A549 (cell line): ENCODE data around the gene PBX1.

ENCODE experiments used
- CHD2 ChIP-seq: fragments of 150-350 bp; IDR thresholded peaks from 2 replicates; pipeline ENCODE4 v1.6.1; 2014; ENCODE audit warnings: low read length; ENCODE audit not compliant: partially characterized antibody
- CTCF ChIP-seq: fragments of >200 bp; sonication (Bioruptor Twin); formaldehyde crosslinking; IDR thresholded peaks from 3 replicates; pipeline ENCODE4 v1.5.1; 2016
- POLR2A ChIP-seq: IDR thresholded peaks from 2 replicates; pipeline ENCODE4 v1.6.1; 2012; ENCODE audit warnings: mild to moderate bottlenecking, low read length
- ZSCAN20 ChIP-seq: fragments of 250-450 bp; sonication (Bioruptor Pico); IDR thresholded peaks from 2 replicates; pipeline ENCODE4 v1.8.0; 2022; ENCODE audit warnings: mild to moderate bottlenecking, moderate library complexity

- TF ChIP-seq CHD2 (no peak), ZSCAN20 (CRISPR knock-in tag) (no peak), CTCF (no peak), POLR2A (no peak)
Measured at GRCh38 chr1:164670786-164671185, 111.8 kb downstream of the PBX1 start.
